ENCODE measurements around the gene RGS10. TPM values are rescaled to one million over a fixed set of nuclear protein-coding genes. Genes with fewer than 3 reads are reported as not detected.

Gene RGS10
- total and polyA plus RNA-seq, 2 of the 8 experiments (the other 6 are each of a cell fraction or from before 2014, with no cell fraction given) = 5.5 to 13.1 TPM

- TF ChIP-seq ZNF274 (IDR thresholded peaks at IDR 0.05; ENCODE audit: borderline replicate concordance, extremely low read depth, low read length) (no peak), TAF7 (optimal IDR thresholded peaks at IDR 0.05; ENCODE audit: borderline replicate concordance, low read depth, low read length) (no peak), HDAC6 (IDR thresholded peaks at IDR 0.05; ENCODE audit: low read depth, low read length) (no peak), GTF2F1 (IDR thresholded peaks at IDR 0.05; ENCODE audit: borderline replicate concordance, low read depth, low read length) (no peak)
These were observed 41.7 kb downstream of the RGS10 start (continued) for GRCh38 chr10:119500821-119501220.

All from H1 (cell line).